ENCODE results near the gene EPB41L1.

- TF ChIP-seq CTCF (IDR thresholded peaks at IDR 0.05) (no peak), ZFX (IDR thresholded peaks at IDR 0.05; ENCODE audit: borderline replicate concordance) (no peak)
Measured at GRCh38 chr20:36158160-36158741, 3.7 kb downstream of the EPB41L1 start.
